NCI-H128 (cell line): Measurements from ENCODE around the gene GALNT2.
A peak's percentile ranks its signal among the peaks of the same experiment; 100 is the strongest.

Experiments used
- DNase-seq: peaks from one replicate; lab custom pipeline; 2025; ENCODE audit not compliant: unreplicated experiment; lab: John Stamatoyannopoulos, UW

The GALNT2 gene

GRCh38 chr1:230287674-230288315 is 220.8 kb downstream of the GALNT2 start:
- no peak for DNase-seq

GRCh38 chr1:230288641-230289349 is 221.8 kb downstream of the GALNT2 start:
- DNase-seq = no peak

DNA sequence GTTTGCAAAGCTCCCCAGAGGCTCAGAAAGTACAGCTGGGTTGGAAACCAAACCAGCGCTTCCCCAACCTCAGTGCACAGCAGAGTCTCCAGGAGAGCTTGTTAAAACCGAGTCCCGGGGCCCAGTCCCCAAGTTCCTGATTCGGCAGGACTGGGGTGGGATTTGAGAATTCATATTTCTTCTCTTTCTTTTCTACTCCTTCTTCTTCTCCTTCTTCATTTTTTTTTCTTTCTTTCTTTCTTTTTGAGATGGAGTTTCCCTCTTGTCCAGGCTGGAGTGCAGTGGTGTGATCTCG is 222.3 kb downstream of the GALNT2 start:
- DNase-seq = no peak

DNA sequence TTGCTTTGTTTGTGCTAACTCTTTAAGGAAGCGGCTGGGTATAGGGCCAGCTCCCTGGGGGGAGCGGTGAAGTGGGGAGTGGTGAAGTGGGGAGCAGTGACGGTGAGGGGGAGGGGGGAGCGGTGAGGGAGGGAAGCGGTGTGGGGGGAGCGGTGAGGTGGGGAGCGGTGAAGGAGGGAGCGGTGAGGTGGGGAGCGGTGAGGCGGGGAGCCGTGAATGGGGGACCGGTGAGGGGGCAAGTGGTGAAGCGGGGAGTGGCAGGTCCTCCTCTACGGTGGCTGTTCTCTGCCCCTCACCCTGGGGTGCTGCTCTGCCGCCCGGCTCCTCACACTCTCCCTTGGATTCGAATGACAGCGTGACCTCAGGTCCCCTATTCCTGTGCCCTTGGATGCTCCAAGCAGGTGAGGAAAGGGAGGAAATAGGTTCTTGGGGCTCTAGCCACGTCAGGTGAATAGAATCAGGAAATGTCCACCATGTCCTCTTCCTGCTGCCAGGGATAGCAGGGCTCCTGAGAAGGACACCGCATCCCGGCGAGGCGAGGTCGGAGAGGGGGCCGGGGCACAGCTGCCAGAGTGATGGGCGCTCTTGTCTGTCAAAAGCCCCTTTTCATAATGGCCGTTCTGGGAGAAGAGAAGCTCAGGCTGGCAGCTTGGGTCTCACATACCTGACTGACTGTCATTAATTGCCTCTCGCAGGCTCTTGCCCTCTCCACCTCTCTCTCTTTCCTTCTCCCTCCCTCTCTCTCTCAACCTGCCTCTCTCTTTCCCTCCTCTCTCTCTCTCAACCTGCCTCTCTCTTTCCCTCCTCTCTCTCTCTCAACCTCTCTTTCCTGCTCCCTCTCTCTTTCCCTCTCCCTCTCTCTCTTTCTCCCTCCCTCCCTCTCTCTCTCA is 224.9 kb downstream of the GALNT2 start:
- no peak for DNase-seq

DNA sequence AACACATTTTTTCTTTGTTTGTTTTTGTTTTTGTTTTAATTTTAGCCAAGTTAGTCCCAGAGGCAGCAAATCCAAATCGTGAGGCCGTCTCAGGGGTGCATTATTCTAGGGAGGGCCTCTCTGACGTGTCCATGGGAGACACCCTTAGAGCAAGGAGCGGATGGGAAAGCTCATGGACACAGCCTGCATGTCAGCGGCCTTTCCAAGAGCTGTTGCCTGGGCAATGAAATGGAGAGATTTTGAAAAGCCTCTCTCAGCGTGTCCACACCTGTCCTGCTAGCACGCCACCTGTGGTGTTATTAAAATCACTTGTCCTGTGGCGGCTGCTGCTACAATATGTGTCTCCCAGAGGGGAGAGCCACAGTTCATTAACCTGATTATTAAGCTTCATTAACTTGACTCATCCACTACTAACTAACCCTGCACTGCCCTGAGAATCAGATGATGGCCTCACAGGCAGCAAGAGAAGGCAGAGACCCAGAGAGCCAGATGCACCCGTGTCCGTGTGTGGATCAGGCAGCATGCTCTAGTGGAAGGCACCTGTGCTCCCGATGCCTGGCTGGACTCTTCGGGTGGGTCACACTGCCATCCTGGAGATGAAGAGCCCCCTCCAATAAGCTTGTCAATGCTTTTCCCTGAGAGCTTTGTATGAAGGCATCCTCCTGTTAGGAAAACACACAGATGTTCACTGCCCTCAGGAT is 225.8 kb downstream of the GALNT2 start:
- DNase-seq = peak; percentile 80

GRCh38 chr1:230293390-230293700 is 226.3 kb downstream of the GALNT2 start:
- no peak for DNase-seq

GRCh38 chr1:230295367-230295766 is 228.3 kb downstream of the GALNT2 start:
- no peak for DNase-seq

DNA sequence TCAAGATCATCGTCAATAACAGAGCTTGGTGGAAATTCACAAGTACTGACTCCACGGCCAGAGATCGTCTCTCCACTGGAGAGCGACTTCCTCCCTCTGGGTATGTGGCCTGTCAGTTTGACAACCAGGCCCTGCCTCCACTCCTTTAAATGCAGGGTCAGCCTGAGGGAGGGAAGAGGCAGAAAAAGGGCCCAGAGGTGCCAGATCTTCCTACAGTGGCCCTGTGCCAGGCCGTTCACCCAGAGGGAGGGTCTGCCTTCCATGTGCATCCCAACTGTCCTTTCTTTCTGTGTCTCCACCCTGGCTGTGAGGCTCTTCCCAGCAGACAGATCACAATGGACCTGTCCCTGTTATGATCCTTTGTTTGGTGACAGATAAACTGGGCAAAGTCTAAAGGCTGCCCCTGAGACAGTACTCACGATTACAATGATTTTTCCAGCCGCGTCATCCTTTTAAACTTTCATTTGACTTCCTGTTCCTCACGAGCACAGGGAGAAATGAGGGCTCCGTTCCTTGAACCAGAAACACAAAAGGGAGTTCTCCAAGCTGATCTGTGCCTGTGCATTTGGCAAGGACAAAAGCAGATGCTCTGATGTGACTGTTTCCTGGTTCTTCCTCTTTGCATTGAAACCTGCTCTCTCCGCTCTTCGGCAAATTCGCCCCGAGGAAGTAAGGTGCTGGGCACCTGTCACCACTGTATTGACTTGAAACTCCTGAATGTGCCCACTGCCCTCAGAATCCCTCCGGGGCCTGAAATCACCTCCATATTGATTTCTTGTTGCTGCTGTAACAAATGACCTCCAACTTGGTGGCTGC is 232.4 kb downstream of the GALNT2 start:
- DNase-seq = no peak

GRCh38 chr1:230300322-230301301 is 233.6 kb downstream of the GALNT2 start:
- no peak for DNase-seq

DNA sequence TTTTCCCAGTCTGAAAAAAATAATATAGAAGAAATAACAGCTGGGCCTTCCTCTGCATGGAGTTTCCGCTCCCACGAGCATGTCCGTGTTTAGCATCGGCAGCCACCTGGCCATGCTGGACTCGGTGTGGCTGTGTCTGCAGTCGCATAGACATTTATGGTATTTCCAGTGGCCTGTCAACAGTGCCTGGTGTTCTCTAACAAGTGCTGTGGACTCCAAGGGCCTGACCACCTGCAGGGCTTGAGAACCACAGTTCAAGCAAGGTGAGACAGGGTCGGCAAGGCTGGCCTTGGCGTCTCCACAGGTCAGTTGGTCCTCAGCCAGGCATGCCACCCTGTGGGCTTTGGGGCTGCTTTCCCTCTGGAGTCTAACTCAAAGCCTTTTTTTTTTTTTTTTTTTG is 234.3 kb downstream of the GALNT2 start:
- DNase-seq = no peak

- DNase-seq = no peak
Observed at GRCh38 chr1:230301822-230302221, 234.8 kb downstream of the GALNT2 start.

- DNase-seq = no peak
Observed at GRCh38 chr1:230303069-230303468, 236.0 kb downstream of the GALNT2 start.

DNA sequence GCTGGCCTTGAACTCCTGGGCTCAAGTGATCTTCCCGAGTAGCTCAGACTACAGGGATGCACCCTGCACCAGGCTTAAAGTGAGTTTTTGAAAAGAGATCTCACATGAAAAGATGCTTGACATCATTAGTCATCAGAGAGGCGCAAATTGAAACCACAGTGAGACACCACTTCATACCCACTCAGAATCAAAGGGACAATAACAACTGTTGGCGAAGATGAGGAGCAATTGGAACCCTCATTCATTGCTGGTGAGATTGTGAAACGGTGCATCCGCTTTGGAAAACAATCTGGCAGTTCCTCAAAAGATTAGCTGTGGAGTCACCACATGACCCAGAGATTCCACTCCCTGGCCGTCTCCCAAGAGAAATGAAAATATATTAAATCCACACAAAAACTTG is 236.8 kb downstream of the GALNT2 start:
- peak; percentile 52 for DNase-seq

- no peak for DNase-seq
Observed at GRCh38 chr1:230306169-230306568, 239.1 kb downstream of the GALNT2 start.

DNA sequence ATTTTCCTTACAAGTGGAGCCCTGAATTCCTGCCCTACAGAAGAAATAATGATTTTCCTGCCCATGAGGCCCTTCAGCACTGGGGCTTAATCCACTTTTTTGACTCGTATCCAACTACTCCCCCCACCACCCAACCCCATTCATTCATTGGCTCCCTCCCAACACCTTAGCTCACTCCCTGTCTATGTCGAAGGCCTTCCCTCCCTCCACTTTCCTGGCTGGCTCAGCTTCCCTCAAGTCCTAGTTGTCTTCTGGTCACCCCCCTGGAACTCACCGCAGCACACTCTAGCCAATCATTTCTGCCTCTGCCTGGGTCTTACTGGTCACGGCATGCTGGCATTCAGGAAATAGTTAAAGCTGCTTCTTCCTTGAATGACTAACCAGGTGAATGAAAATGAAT is 240.2 kb downstream of the GALNT2 start:
- no peak for DNase-seq

- DNase-seq = no peak
Observed at GRCh38 chr1:230308039-230308438, 241.0 kb downstream of the GALNT2 start.

- no peak for DNase-seq
Observed at GRCh38 chr1:230308821-230309220, 241.8 kb downstream of the GALNT2 start.

- no peak for DNase-seq
Observed at GRCh38 chr1:230309646-230310177, 242.7 kb downstream of the GALNT2 start.
